CD1c-positive myeloid dendritic cell (primary cell): Measurements from ENCODE around the gene RBBP6.
"Not testable (repeated sequence)": the region's sequence is repeated elsewhere in the genome, so short reads cannot be mapped to it uniquely, and the experiment has no call there.

Experiments used
- DNase-seq: peaks from one replicate; pipeline ENCODE4 v3.0.0-alpha.2; 2016; ENCODE audit errors: extremely low spot score

RBBP6 gene

DNA sequence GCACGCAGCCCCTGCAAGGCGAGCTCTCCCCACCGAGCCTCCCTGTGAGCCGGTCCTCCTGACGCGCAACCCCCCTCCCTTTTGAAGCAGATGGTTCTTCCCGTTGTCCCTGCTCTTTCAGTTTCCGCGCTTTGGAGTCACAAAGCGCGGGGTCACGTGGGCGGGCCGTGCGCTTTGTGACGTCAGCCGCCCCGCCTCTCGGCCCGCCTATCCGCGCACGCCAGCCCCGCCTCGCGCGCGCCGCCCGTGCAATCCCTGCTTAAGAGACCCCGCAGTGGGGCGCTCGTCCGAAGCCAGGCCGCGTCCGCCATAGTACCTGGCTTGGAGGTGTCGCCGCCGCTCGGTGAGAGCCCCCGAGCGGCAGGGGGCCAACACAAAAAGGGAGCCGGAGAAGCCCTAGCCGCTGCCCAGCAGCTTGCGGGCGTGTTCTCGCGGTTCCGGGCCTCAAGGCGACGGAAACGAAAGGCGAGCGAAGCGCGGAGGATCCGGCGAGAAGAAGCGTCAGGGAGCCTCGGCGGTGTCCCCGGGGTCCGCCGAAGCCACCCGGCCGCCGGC, at the start of gene RBBP6:
Gene RBBP6 (plus strand): TSS at position 272 of the 555 bp plus-strand sequence. CDS start 1,061 bp downstream, outside the sequence.
- DNase-seq: peak; percentile 99

- DNase-seq: no peak
These were observed 48.5 kb upstream of the RBBP6 start for GRCh38 chr16:24490866-24491265.

DNA sequence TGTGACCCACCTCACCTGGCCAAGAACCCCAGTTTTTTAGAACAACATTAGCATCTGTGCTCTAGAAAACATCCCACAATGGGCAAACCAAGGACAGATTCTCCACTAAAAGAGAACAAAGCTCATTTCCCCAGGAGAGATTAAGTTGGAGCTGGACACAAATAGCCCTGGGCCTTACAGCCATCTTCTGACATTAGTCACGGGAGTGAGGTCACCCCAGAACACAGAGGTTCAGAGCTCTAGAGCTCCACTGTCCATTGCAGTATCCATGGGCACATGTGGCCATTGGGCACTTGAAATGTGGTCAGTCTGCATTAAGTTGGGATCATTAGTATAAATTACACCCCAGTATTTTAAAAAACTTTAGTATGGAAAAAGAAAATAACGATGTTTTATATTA, 47.6 kb upstream of the RBBP6 start:
- no peak for DNase-seq

GRCh38 chr16:24493821-24494220, 45.5 kb upstream of the RBBP6 start:
- DNase-seq: no peak

- not testable (repeated sequence) for DNase-seq
These were observed 44.2 kb upstream of the RBBP6 start for GRCh38 chr16:24495207-24495606.

- DNase-seq: no peak
These were observed 41.9 kb upstream of the RBBP6 start for GRCh38 chr16:24497440-24497839.

- DNase-seq: peak; percentile 37
These were observed 40.1 kb upstream of the RBBP6 start for GRCh38 chr16:24499193-24499814.

DNA sequence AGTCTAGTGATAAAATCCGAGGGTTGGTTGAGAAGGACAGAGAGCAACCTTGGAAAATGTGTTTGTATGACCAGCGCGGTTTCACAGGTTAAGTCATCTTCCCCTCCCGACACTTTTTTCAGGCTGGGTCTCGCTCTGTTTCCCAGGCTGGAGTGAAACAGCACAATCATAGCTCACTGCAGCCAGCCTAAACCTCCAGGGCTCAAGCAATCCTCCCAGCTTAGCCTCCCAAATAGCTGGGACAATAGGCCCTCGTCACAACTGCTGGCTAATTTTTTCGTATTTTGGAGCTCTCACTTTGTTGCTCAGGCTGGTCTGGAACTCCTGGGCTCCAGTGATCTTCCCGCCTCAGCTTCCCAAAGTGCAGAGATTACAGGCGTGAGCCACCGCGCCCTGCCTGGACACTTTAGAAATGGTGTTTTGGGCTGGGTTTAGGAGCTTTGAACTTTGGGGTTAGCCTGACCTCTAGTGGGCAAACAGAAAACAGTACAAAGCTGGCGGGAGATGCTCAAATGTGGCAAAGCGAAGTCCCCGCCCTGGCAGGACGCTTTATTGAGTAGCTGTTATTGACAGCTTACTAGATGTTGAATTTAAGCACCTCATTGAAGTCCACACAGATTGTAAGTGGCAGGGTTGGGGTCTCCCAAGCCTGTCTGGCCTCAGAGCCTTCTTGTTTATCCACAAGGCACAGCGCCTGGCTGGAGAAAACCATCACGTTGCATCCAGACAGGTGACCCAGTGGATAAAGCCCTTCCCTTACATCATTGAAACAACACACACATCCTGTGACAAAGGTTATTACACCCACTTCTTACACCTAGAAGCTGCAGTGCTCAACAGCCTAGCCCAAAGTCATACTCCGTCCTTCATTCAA, 34.7 kb upstream of the RBBP6 start:
- DNase-seq: peak; percentile 67

DNA sequence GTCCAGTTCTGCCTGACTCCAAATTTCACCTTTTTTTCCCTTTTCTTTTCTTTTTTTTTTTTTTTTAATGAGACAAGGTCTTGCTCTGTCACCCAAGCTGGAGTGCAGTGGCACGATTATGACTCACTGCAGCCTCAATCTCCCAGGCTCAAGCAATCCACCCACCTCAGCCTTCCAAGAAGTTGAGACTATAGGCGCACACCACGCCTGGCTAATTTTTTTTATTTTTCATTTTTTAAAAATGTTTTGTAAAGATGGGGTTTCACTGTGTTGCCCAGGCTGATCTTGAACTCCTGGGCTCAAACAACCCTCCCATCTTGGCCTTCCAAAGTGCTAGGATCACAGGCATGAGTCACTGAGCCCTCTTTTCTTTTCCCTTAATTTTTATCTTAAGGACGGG, 33.4 kb upstream of the RBBP6 start:
- DNase-seq: no peak

DNA sequence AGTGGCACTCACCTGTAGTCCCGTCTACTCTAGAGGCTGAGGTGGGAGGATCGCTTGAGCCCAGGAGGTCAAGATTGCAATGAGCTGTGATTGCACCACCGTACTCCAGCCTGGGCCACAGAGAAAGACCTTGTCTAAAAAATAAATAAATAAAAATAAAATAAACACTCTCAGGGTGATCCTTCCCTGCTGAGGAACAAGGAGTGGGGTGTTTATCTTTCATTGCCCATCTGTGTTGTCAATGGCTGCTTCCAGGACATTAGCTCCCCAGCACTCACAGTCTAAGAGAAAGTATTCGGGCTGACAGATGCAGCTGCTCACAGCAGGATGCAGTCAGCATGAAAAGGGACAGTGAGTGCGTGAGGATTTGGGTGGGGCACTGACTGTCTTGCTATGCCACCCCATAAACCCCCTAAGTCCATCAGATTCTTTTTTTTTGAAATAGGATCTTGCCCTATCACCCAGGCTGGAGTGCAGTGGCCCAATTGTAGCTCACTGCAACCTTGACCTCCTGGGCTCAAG, 31.3 kb upstream of the RBBP6 start:
- DNase-seq: no peak

- DNase-seq: no peak
These were observed 30.8 kb upstream of the RBBP6 start for GRCh38 chr16:24508614-24509013.

GRCh38 chr16:24509536-24509935, 29.8 kb upstream of the RBBP6 start:
- no peak for DNase-seq

GRCh38 chr16:24511174-24511573, 28.2 kb upstream of the RBBP6 start:
- DNase-seq: no peak

- no peak for DNase-seq
These were observed 27.6 kb upstream of the RBBP6 start for GRCh38 chr16:24511792-24512191.

- DNase-seq: no peak
These were observed 25.3 kb upstream of the RBBP6 start for GRCh38 chr16:24514096-24514495.

DNA sequence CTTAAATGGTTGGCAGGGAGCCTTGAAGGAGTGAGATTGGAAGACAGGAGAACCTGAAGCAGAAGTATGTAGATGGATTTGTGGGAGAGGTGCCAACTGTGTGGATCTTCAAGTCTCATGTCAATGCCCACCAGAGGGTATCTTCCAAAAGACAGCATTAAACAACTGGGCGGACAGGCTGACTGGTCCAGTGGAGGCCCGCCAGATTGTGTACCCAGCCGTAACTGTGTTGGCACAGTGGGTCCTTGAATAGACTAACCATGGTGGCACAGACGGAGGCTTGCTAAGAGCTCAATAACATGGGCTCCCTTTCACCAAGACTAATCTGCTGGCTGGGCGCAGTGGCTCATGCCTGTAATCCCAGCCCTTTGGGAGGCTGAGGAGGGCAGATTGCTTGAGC, 24.2 kb upstream of the RBBP6 start:
- no peak for DNase-seq

- peak; percentile 82 for DNase-seq
These were observed 22.3 kb upstream of the RBBP6 start for GRCh38 chr16:24516900-24517669.

DNA sequence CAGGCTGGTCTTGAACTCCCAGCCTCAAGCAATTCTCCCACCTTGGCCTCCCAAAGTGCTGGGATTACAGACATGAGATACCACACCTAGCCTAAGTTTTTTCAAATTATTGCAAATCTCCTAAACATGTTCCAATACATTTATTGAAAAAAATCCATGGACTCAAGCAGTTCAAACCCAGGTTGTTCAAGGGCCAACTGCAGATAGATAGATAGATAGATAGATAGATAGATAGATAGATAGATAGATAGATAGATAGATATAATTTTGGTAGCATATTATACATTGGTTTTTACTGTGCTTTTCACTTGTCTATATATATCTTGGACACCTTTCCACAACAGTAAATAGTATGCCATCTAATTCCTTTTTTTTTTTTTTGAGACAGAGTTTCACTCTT, 20.9 kb upstream of the RBBP6 start:
- no peak for DNase-seq

DNA sequence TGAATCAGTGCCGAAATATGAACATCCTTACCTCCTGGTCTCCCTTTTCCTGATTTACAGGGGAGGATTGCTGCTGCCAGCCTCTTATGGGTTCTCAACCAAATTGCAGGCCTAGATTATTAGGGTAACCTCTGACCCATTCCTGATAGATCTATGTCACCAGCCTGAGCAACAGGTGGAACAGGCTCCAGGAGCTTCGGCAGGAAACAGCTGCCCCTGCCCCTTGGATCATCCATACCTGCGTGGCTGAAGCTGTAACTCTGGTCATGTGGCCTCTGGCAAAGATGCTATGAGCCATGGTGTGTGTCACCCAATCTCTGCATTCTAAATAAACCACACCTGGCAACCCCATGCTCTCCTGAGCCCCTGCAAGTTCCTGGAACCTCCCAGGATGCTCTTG, 18.4 kb upstream of the RBBP6 start:
- no peak for DNase-seq

DNA sequence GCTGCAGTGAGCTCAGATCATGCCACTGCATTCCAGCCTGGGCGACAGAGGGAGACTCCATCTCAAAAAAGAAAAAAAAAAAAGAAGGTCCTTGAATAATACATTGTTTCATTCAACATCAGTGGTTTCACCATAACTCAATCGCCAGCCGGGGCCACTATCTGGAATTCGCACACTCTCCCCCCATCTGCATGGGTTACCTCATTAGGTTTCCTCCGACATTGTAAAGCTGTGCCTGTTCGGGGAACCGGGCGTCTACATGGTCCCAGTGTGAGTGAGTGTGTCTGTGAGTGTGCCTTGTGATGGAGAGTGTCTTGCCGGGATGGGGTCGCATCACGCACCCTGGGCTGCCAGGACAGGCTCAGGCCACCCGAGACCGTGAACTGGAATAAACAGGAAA, 16.6 kb upstream of the RBBP6 start:
- no peak for DNase-seq

- DNase-seq: no peak
These were observed 15.8 kb upstream of the RBBP6 start for GRCh38 chr16:24523569-24523968.
